Memory B cell (primary cell): ENCODE measurements around the gene DLEC1.
A peak's percentile ranks its signal among the peaks of the same experiment; 100 is the strongest.
"Not testable (repeated sequence)": the region's sequence is repeated elsewhere in the genome, so short reads cannot be mapped to it uniquely, and the experiment has no call there.

ENCODE experiments used
- ATAC-seq: fragments of 150-1000 bp; cut with Tn5 transposase; 2 replicates; pipeline ENCODE4 v1.10.0; 2021; ENCODE audit warnings: low read depth, mild to moderate bottlenecking, moderate library complexity
- DNase-seq, 2 donors: peaks; one replicate each; pipeline ENCODE4 v3.0.0; 2022; ENCODE audit warnings: low spot score in 2 of 2
- H3K27ac Mint-ChIP-seq: one replicate; pipeline ENCODE4 v1.8.0; 2022; ENCODE audit warnings: mild to moderate bottlenecking, moderate library complexity, mixed read lengths
- H3K27me3 Mint-ChIP-seq: one replicate; pipeline ENCODE4 v1.8.0; 2022; ENCODE audit warnings: mixed read lengths
- H3K36me3 Mint-ChIP-seq: one replicate; pipeline ENCODE4 v1.8.0; 2022; ENCODE audit warnings: mild to moderate bottlenecking, mixed read lengths
- H3K4me1 Mint-ChIP-seq: one replicate; pipeline ENCODE4 v1.8.0; 2022; ENCODE audit warnings: mixed read lengths
- H3K4me3 Mint-ChIP-seq: one replicate; pipeline ENCODE4 v1.8.0; 2022; ENCODE audit warnings: mild to moderate bottlenecking, moderate library complexity, mixed read lengths
- H3K9me3 Mint-ChIP-seq: one replicate; pipeline ENCODE4 v1.8.0; 2022; ENCODE audit warnings: mixed read lengths

Gene DLEC1

DNA sequence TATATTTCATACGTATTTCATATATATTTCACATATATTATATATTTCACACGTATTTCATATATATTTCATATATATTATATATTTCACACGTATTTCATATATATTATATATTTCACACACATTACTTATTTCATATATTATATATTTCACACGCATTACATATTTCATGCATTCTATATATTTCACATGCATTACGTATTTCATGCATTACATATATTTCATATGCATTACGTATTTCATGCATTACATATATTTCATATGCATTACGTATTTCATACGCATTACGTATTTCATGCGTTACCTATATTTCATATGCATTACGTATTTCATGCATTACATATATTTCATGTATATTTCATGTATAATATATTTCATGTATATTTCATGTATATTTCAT is 121.7 kb downstream of the DLEC1 start:
- not testable (repeated sequence) for H3K4me3 Mint-ChIP-seq, DNase-seq, H3K27me3 Mint-ChIP-seq, H3K27ac Mint-ChIP-seq, H3K9me3 Mint-ChIP-seq, ATAC-seq, H3K36me3 Mint-ChIP-seq, H3K4me1 Mint-ChIP-seq

- Mint-ChIP-seq H3K27ac (peak overlapping the region; percentile 100), H3K27me3 (no peaks in the 10 kb centered on the region), H3K9me3 (no peaks in the 10 kb centered on the region), H3K4me3 (peak overlapping the region; percentile 39), H3K36me3 (no peaks in the 10 kb centered on the region), H3K4me1 (peaks cover 19% of the 10 kb centered on the region)
- ATAC-seq, result no peak
- DNase-seq, result no peak
These were observed 124.3 kb downstream of the DLEC1 start for GRCh38 chr3:38163117-38163840.

GRCh38 chr3:38163841-38164642 is 125.0 kb downstream of the DLEC1 start:
- H3K9me3 Mint-ChIP-seq, result no peaks in the 10 kb centered on the region
- ATAC-seq, result no peak
- H3K27ac Mint-ChIP-seq, result peak overlapping the region; percentile 100
- DNase-seq, result no peak
- no peaks in the 10 kb centered on the region for H3K36me3 Mint-ChIP-seq
- H3K27me3 Mint-ChIP-seq, result no peaks in the 10 kb centered on the region
- peak overlapping the region; percentile 93 for H3K4me3 Mint-ChIP-seq
- peaks cover 26% of the 10 kb centered on the region for H3K4me1 Mint-ChIP-seq

- Mint-ChIP-seq H3K36me3 (no peaks in the 10 kb centered on the region), H3K4me3 (peak overlapping the region; percentile 93), H3K9me3 (no peaks in the 10 kb centered on the region), H3K27me3 (no peaks in the 10 kb centered on the region), H3K4me1 (peaks cover 31% of the 10 kb centered on the region), H3K27ac (peak overlapping the region; percentile 100)
- no peak for ATAC-seq
- DNase-seq, result no peak
These were observed 125.6 kb downstream of the DLEC1 start for GRCh38 chr3:38164643-38164951.

DNA sequence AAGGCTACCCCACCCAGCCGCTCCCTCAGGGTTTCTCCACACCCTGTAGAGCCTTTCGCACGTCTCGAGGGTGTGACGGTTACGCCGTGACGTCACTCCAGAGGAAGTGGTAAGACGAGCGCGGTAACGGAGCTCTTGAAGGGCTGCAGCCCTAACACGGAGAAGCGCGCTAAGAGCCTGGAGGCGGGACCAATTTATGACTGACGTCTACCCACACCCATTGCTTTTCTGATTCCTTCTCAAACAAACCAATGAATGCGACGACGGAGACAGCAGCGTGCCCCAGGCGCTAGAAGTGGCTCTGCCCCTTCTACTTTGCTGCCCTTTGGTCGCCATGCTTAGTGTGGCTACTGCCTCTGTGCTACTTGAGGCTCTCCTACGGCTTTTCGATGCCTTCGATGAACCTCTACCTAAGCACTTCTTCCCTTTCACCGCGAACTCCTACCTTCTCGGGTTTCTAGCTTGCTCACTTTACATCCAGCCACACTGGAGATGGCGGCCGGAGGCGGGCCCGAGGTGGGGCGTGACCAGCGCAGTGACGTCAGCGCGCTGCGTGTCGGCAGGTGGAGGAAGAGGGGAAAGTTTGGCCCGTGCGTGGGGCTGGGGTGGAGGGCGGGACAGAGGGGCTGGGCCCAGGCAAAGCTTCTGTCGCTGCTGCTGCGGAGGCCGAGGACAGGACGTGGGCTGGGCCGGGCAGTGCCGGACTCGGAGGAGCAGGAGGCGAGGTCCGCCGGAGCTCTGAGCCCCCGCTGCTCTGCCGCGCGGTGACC is 126.1 kb downstream of the DLEC1 start, which contains the start of gene OXSR1:
Gene OXSR1, plus strand, starts transcription at position 586 of the 770 bp plus-strand sequence. CDS start 340 bp downstream, outside the sequence.
- H3K27ac Mint-ChIP-seq, result peak within 1 kb of the TSS; percentile 100
- no peaks in the 10 kb centered on the region for H3K9me3 Mint-ChIP-seq
- no peaks in the 10 kb centered on the region for H3K36me3 Mint-ChIP-seq
- H3K4me3 Mint-ChIP-seq, result peak within 1 kb of the TSS; percentile 93
- peak; percentile 82 for ATAC-seq
- H3K27me3 Mint-ChIP-seq, result no peaks in the 10 kb centered on the region
- peaks cover 32% of the 10 kb centered on the region for H3K4me1 Mint-ChIP-seq
- DNase-seq, result peak; percentile 96 to 97

GRCh38 chr3:38165722-38166387 is 126.8 kb downstream of the DLEC1 start:
- peak; percentile 3 for ATAC-seq
- peak overlapping the region; percentile 93 for H3K4me3 Mint-ChIP-seq
- H3K9me3 Mint-ChIP-seq, result no peaks in the 10 kb centered on the region
- H3K36me3 Mint-ChIP-seq, result no peaks in the 10 kb centered on the region
- no peak for DNase-seq
- H3K4me1 Mint-ChIP-seq, result peaks cover 36% of the 10 kb centered on the region
- no peaks in the 10 kb centered on the region for H3K27me3 Mint-ChIP-seq
- H3K27ac Mint-ChIP-seq, result peak overlapping the region; percentile 100

- no peak overlapping the region for H3K4me3 Mint-ChIP-seq
- H3K9me3 Mint-ChIP-seq, result no peaks in the 10 kb centered on the region
- H3K27ac Mint-ChIP-seq, result no peak overlapping the region
- H3K36me3 Mint-ChIP-seq, result no peaks in the 10 kb centered on the region
- H3K4me1 Mint-ChIP-seq, result peaks cover 40% of the 10 kb centered on the region
- H3K27me3 Mint-ChIP-seq, result no peaks in the 10 kb centered on the region
- ATAC-seq (no peak), DNase-seq (no peak)
These were observed 128.6 kb downstream of the DLEC1 start for GRCh38 chr3:38167591-38167990.

DNA sequence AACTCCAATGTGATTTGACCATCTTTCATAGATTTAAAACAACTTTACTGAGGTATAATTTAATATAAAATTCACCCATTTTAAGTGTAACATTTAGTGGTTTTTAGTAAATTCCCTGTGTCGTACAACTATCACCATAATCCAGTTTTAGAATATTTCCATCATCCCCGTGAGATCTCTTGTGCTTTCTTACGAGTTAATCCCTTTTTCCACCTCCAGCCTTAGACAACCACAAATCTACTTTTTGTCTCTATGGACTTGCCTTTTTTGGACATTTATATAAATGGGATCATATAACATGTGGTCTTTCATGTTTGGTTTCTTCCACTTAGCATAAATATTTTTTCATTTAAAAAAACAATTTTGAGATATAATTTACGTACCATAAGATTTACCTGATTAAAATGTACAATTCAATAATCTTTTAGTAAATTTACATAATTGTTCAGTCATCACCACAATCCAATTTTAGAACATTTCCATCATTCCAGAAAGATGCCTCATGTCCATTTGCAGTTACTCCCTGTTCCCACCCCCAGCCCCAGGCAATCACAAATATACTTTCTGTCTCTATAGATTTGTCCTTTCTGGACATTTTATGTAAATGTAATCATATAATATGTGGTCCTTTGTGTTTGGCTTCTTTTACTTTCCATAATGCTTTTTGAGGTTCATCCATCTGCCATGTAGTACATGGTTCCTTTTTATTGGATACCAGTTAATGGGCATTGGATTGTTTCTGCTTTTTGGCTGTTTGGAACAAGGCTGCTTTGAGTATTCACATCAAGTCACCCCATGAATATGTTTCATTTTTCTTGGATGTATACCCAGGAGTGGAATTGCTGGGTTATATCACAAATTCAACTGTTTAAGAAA is 129.4 kb downstream of the DLEC1 start:
- DNase-seq, result no peak
- Mint-ChIP-seq H3K36me3 (no peaks in the 10 kb centered on the region), H3K4me1 (peaks cover 45% of the 10 kb centered on the region), H3K9me3 (no peaks in the 10 kb centered on the region), H3K27me3 (no peaks in the 10 kb centered on the region), H3K4me3 (no peak overlapping the region), H3K27ac (peak overlapping the region; percentile 50)
- no peak for ATAC-seq

DNA sequence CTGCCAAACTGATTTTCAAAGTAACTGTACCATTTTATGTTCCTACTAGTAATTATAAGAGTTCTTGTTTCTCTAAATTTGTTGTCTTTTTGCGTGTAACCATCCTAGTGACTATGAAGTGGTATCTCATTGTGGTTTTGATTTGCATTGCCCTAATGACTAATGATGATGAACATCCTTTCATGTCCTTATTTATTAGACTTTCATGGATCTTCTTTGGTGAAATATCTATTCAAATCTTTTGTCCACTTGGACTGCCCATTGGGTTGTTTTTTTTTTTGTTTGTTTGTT is 130.0 kb downstream of the DLEC1 start:
- Mint-ChIP-seq H3K9me3 (no peaks in the 10 kb centered on the region), H3K27ac (peak overlapping the region; percentile 50), H3K27me3 (no peaks in the 10 kb centered on the region), H3K36me3 (no peaks in the 10 kb centered on the region), H3K4me1 (peaks cover 49% of the 10 kb centered on the region), H3K4me3 (no peak overlapping the region)
- no peak for ATAC-seq
- DNase-seq, result no peak

GRCh38 chr3:38170722-38171121 is 131.7 kb downstream of the DLEC1 start:
- Mint-ChIP-seq H3K4me3 (no peak overlapping the region), H3K9me3 (no peaks in the 10 kb centered on the region), H3K27me3 (no peaks in the 10 kb centered on the region), H3K27ac (no peak overlapping the region), H3K4me1 (peaks cover 55% of the 10 kb centered on the region), H3K36me3 (peaks cover 2% of the 10 kb centered on the region)
- no peak for ATAC-seq
- DNase-seq, result no peak

DNA sequence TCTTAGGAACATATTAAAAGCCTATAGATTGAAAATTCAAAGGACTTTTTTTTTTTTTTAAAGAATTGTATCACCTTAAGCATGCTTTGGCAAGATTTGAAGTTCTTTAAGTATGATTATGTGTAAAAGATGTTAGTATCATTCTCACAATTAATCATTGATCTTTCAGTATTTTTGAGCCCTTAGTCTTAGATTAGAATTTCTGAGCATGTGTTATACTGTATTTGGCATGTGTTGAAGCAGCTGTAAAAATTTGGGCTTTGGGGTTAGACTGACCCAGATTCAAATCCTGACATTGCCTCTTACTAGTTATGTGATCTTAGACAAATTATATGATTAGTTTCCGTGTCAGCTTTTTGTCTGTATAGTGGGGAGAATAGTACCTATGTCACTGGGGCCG is 132.6 kb downstream of the DLEC1 start:
- peaks cover 2% of the 10 kb centered on the region for H3K36me3 Mint-ChIP-seq
- H3K27me3 Mint-ChIP-seq, result no peaks in the 10 kb centered on the region
- H3K4me1 Mint-ChIP-seq, result peaks cover 50% of the 10 kb centered on the region
- no peak overlapping the region for H3K4me3 Mint-ChIP-seq
- ATAC-seq (no peak), DNase-seq (no peak)
- H3K27ac Mint-ChIP-seq, result no peak overlapping the region
- no peaks in the 10 kb centered on the region for H3K9me3 Mint-ChIP-seq
